ENCODE data around the gene AKR1C4.
"Not testable (repeated sequence)": the region's sequence is repeated elsewhere in the genome, so short reads cannot be mapped to it uniquely, and the experiment has no call there.

Gene AKR1C4

DNA sequence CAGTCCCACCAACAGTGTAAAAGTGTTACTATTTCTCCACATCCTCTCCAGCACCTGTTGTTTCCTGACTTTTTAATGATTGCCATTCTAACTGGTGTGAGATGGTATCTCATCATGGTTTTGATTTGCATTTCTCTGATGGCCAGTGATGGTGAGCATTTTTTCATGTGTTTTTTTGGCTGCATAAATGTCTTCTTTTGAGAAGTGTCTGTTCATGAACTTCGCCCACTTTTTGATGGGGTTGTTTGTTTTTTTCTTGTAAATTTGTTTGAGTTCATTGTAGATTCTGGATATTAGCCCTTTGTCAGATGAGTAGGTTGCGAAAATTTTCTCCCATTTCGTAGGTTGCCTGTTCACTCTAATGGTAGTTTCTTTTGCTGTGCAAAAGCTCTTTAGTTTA, 21.1 kb upstream of the AKR1C4 start:
- not testable (repeated sequence) for H3K36me3 ChIP-seq (ENCODE audit: control insufficient read depth in 1 of 2, insufficient read depth in 2 of 2, low read length in 2 of 2); H3K18ac ChIP-seq (ENCODE audit: low read length); H3K23ac ChIP-seq (ENCODE audit: low read length); H3K79me1 ChIP-seq (ENCODE audit: low read length); H2AK5ac ChIP-seq (ENCODE audit: low read length); H3K9ac ChIP-seq (ENCODE audit: low read length); H2BK5ac ChIP-seq (ENCODE audit: low read depth, low read length, poor library complexity); H2BK120ac ChIP-seq (ENCODE audit: insufficient read depth, low read length, poor library complexity); H2AFZ ChIP-seq (ENCODE audit: insufficient read depth, low read length, poor library complexity); H3K4ac ChIP-seq (ENCODE audit: low read depth, low read length); H3K4me3 ChIP-seq (ENCODE audit: low read depth, low read length); H2BK12ac ChIP-seq (ENCODE audit: low read length); H3K14ac ChIP-seq (ENCODE audit: low read length); H3K27me3 ChIP-seq (ENCODE audit: insufficient read depth, low read length); H3K4me1 ChIP-seq (ENCODE audit: control insufficient read depth in 1 of 2, insufficient read depth in 2 of 2, low read length in 2 of 2); H4K8ac ChIP-seq (ENCODE audit: low read depth, low read length); H3K79me2 ChIP-seq (ENCODE audit: control insufficient read depth, insufficient read depth, low read length, poor library complexity); H4K12ac ChIP-seq (ENCODE audit: low read depth, low read length); DNase-seq; H3K9me3 ChIP-seq (ENCODE audit: insufficient read depth, low read depth, low read length); H4K91ac ChIP-seq (ENCODE audit: low read depth, low read length); H3K4me2 ChIP-seq (ENCODE audit: low read length); H3K27ac ChIP-seq (ENCODE audit: low read depth, low read length)
- WGBS (ENCODE audit: extremely low coverage, insufficient coverage, insufficient read length) = no CpG with 5 or more reads among the region's 3 CpGs

DNA sequence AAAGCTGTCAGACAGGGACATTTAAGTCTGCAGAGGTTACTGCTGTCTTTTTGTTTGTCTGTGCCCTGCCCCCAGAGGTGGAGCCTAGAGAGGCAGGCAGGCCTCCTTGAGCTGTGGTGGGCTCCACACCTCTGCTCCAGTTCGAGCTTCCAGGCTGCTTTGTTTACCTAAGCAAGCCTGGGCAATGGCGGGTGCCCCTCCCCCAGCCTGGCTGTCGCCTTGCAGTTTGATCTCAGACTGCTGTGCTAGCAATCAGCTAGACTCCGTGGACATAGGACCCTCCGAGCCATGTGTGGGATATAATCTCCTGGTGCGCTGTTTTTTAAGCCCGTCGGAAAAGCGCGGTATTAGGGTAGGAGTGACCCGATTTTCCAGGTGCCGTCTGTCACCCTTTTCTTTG, 16.1 kb upstream of the AKR1C4 start:
- H3K4me1 ChIP-seq (ENCODE audit: control insufficient read depth in 1 of 2, insufficient read depth in 2 of 2, low read length in 2 of 2); H2AK5ac ChIP-seq (ENCODE audit: low read length); H3K79me1 ChIP-seq (ENCODE audit: low read length); H3K27ac ChIP-seq (ENCODE audit: low read depth, low read length); H4K8ac ChIP-seq (ENCODE audit: low read depth, low read length); H2BK12ac ChIP-seq (ENCODE audit: low read length); H2BK120ac ChIP-seq (ENCODE audit: insufficient read depth, low read length, poor library complexity); H3K36me3 ChIP-seq (ENCODE audit: control insufficient read depth in 1 of 2, insufficient read depth in 2 of 2, low read length in 2 of 2); H3K23ac ChIP-seq (ENCODE audit: low read length); H4K91ac ChIP-seq (ENCODE audit: low read depth, low read length); H3K18ac ChIP-seq (ENCODE audit: low read length); H3K4me3 ChIP-seq (ENCODE audit: low read depth, low read length); H3K9ac ChIP-seq (ENCODE audit: low read length); H3K79me2 ChIP-seq (ENCODE audit: control insufficient read depth, insufficient read depth, low read length, poor library complexity); H4K12ac ChIP-seq (ENCODE audit: low read depth, low read length); H3K9me3 ChIP-seq (ENCODE audit: insufficient read depth, low read depth, low read length); DNase-seq; H3K14ac ChIP-seq (ENCODE audit: low read length); H2AFZ ChIP-seq (ENCODE audit: insufficient read depth, low read length, poor library complexity); H2BK5ac ChIP-seq (ENCODE audit: low read depth, low read length, poor library complexity); H3K4ac ChIP-seq (ENCODE audit: low read depth, low read length); H3K27me3 ChIP-seq (ENCODE audit: insufficient read depth, low read length); H3K4me2 ChIP-seq (ENCODE audit: low read length): not testable (repeated sequence)
- no CpG with 5 or more reads among the region's 12 CpGs for WGBS (ENCODE audit: extremely low coverage, insufficient coverage, insufficient read length)

- no peaks in the 10 kb centered on the region for H3K27me3 ChIP-seq (ENCODE audit: insufficient read depth, low read length)
- no peak overlapping the region for H4K91ac ChIP-seq (ENCODE audit: low read depth, low read length)
- no peaks in the 10 kb centered on the region for H3K9me3 ChIP-seq (ENCODE audit: insufficient read depth, low read depth, low read length)
- H3K4me3 ChIP-seq (ENCODE audit: low read depth, low read length) = no peak overlapping the region
- no peak overlapping the region for H3K14ac ChIP-seq (ENCODE audit: low read length)
- H3K79me1 ChIP-seq (ENCODE audit: low read length) = no peaks in the 10 kb centered on the region
- no CpG with 5 or more reads among the region's 2 CpGs for WGBS (ENCODE audit: extremely low coverage, insufficient coverage, insufficient read length)
- H2AK5ac ChIP-seq (ENCODE audit: low read length) = no peak overlapping the region
- no peak overlapping the region for H3K4me2 ChIP-seq (ENCODE audit: low read length)
- no peak overlapping the region for H2AFZ ChIP-seq (ENCODE audit: insufficient read depth, low read length, poor library complexity)
- H3K79me2 ChIP-seq (ENCODE audit: control insufficient read depth, insufficient read depth, low read length, poor library complexity) = no peaks in the 10 kb centered on the region
- no peak overlapping the region for H2BK120ac ChIP-seq (ENCODE audit: insufficient read depth, low read length, poor library complexity)
- no peak overlapping the region for H3K27ac ChIP-seq (ENCODE audit: low read depth, low read length)
- no peak overlapping the region for H2BK5ac ChIP-seq (ENCODE audit: low read depth, low read length, poor library complexity)
- no peak overlapping the region for H3K23ac ChIP-seq (ENCODE audit: low read length)
- H4K12ac ChIP-seq (ENCODE audit: low read depth, low read length) = no peak overlapping the region
- H4K8ac ChIP-seq (ENCODE audit: low read depth, low read length) = no peak overlapping the region
- H3K18ac ChIP-seq (ENCODE audit: low read length) = no peak overlapping the region
- H3K36me3 ChIP-seq (ENCODE audit: control insufficient read depth in 1 of 2, insufficient read depth in 2 of 2, low read length in 2 of 2) = no peaks in the 10 kb centered on the region
- H3K4ac ChIP-seq (ENCODE audit: low read depth, low read length) = no peak overlapping the region
- H3K9ac ChIP-seq (ENCODE audit: low read length) = no peak overlapping the region
- no peak overlapping the region for H2BK12ac ChIP-seq (ENCODE audit: low read length)
- no peak for DNase-seq
- H3K4me1 ChIP-seq (ENCODE audit: control insufficient read depth in 1 of 2, insufficient read depth in 2 of 2, low read length in 2 of 2) = no peaks in the 10 kb centered on the region
These were observed 12.7 kb upstream of the AKR1C4 start for GRCh38 chr10:5183923-5184322.

GRCh38 chr10:5184987-5185775, 11.5 kb upstream of the AKR1C4 start, which contains the start of gene AKR1C8:
AKR1C8 (minus strand) TSS chr10:5185150; CDS start chr10:5185104, 46 bp downstream.
- no peak within 1 kb of the TSS for H2BK12ac ChIP-seq (ENCODE audit: low read length)
- H3K4me3 ChIP-seq (ENCODE audit: low read depth, low read length) = no peak within 1 kb of the TSS
- H3K27me3 ChIP-seq (ENCODE audit: insufficient read depth, low read length) = no peaks in the 10 kb centered on the region
- H2AFZ ChIP-seq (ENCODE audit: insufficient read depth, low read length, poor library complexity) = no peak within 1 kb of the TSS
- H3K4me1 ChIP-seq (ENCODE audit: control insufficient read depth in 1 of 2, insufficient read depth in 2 of 2, low read length in 2 of 2) = no peaks in the 10 kb centered on the region
- no peak within 1 kb of the TSS for H3K14ac ChIP-seq (ENCODE audit: low read length)
- H4K91ac ChIP-seq (ENCODE audit: low read depth, low read length) = no peak within 1 kb of the TSS
- H3K79me1 ChIP-seq (ENCODE audit: low read length) = no peaks in the 10 kb centered on the region
- H3K9me3 ChIP-seq (ENCODE audit: insufficient read depth, low read depth, low read length) = no peaks in the 10 kb centered on the region
- H3K4me2 ChIP-seq (ENCODE audit: low read length) = no peak within 1 kb of the TSS
- H2AK5ac ChIP-seq (ENCODE audit: low read length) = no peak within 1 kb of the TSS
- no peaks in the 10 kb centered on the region for H3K79me2 ChIP-seq (ENCODE audit: control insufficient read depth, insufficient read depth, low read length, poor library complexity)
- no peak within 1 kb of the TSS for H3K9ac ChIP-seq (ENCODE audit: low read length)
- no peak within 1 kb of the TSS for H3K18ac ChIP-seq (ENCODE audit: low read length)
- no peak within 1 kb of the TSS for H3K27ac ChIP-seq (ENCODE audit: low read depth, low read length)
- H4K8ac ChIP-seq (ENCODE audit: low read depth, low read length) = no peak within 1 kb of the TSS
- no CpG with 5 or more reads among the region's 5 CpGs for WGBS (ENCODE audit: extremely low coverage, insufficient coverage, insufficient read length)
- no peak within 1 kb of the TSS for H3K23ac ChIP-seq (ENCODE audit: low read length)
- no peak within 1 kb of the TSS for H4K12ac ChIP-seq (ENCODE audit: low read depth, low read length)
- no peak within 1 kb of the TSS for H3K4ac ChIP-seq (ENCODE audit: low read depth, low read length)
- H2BK120ac ChIP-seq (ENCODE audit: insufficient read depth, low read length, poor library complexity) = no peak within 1 kb of the TSS
- H2BK5ac ChIP-seq (ENCODE audit: low read depth, low read length, poor library complexity) = no peak within 1 kb of the TSS
- H3K36me3 ChIP-seq (ENCODE audit: control insufficient read depth in 1 of 2, insufficient read depth in 2 of 2, low read length in 2 of 2) = no peaks in the 10 kb centered on the region
- DNase-seq = no peak

Data from trophoblast cell (in vitro differentiated cells and primary cell).